KOPT-K1 (cell line): ENCODE measurements around the gene EIF4EBP3.
"Not testable (repeated sequence)": the region's sequence is repeated elsewhere in the genome, so short reads cannot be mapped to it uniquely, and the experiment has no call there.

ENCODE experiments used
- H3K27ac ChIP-seq: fragments of 200-600 bp; sonication (generic); 2 replicates; pipeline ENCODE4 v1.5.1; 2016; ENCODE audit warnings: antibody characterized with exemption, mild to moderate bottlenecking, low read depth, low read length; ENCODE audit not compliant: poor library complexity, severe bottlenecking
- H3K36me3 ChIP-seq: fragments of 200-600 bp; sonication (generic); 2 replicates; pipeline ENCODE4 v1.5.1; 2017; ENCODE audit warnings: antibody characterized with exemption, mild to moderate bottlenecking, low read length, moderate library complexity; ENCODE audit not compliant: insufficient read depth
- H3K9me3 ChIP-seq: fragments of 200-600 bp; sonication (generic); 2 replicates; pipeline ENCODE4 v1.5.1; 2017; ENCODE audit warnings: antibody characterized with exemption, low read length, mild to moderate bottlenecking; ENCODE audit not compliant: insufficient read depth, poor library complexity, severe bottlenecking

The EIF4EBP3 gene

DNA sequence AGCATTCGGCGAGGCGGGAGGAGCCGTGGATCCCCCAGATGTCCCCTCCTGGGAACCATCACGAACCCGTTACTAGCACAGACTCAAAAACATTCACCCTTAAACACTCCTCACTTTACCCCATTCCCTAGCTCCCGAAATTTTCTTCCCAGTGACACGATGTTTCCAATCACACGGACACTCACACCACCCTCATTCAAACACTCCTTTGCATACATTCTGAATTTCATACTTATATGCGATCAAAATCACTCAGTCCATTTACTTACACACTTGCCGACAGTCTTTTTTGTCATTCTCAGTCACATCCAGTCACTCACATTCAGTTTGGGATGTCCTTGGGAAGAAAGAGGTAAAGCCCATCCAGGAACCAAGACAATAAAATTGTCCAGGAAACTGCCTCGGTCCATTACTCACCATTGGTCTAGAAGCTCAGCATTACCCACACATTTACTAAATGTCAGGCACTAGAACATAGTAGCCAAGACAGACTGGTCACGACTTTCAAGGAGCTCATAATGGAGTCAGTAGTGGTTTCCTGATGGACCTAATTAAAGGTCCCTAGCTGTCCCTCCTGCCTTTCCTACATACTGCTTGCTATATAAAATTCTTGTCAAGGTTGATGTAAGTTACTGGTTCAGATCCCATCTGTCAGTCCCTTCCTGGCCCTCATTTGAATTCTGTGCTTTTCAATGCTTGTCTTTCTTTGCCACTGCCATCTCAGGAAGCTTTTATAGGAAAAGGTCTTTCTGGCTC lies 17.7 kb downstream of the EIF4EBP3 start:
- H3K27ac ChIP-seq = peak overlapping the region; percentile 66

DNA sequence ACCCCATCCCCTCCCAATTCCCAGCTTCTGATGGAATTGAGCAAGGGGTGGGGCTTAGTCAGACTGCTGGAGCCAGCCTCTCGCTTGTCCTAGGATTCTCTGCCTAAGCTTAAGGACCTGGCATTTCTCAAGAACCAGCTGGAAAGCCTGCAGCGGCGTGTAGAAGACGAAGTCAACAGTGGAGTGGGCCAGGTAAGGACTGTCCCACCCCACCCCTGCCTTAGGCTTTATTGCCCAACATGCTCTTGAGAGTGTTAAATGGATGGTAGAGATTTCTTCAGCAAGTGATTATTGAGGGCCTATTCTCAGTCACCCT lies 18.3 kb downstream of the EIF4EBP3 start:
- H3K27ac ChIP-seq = no peak overlapping the region
- H3K36me3 ChIP-seq = peaks cover 41% of the 10 kb centered on the region
- no peaks in the 10 kb centered on the region for H3K9me3 ChIP-seq

More for the DNA sequence above, 17.7 kb downstream of the EIF4EBP3 start:
- H3K36me3 ChIP-seq = peaks cover 35% of the 10 kb centered on the region
- no peaks in the 10 kb centered on the region for H3K9me3 ChIP-seq

DNA sequence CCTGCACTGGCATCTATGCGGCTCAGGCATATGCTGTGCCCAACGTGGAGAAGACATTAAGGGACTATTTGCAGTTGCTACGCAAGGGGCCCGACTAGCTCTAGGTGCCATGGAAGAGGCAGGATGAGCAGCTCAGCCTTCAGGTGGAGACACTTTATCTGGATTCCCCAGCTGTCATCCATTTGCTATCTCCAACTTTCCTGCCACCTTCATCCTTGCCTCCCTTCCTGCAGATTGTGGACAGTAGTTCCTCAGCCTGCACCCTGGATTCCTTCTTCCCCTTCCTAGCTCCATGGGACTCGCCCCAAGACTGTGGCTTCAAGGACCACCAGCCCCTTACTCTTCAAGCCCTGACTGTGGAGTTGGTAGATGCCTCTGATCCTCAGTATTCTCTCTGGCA lies 19.2 kb downstream of the EIF4EBP3 start:
- peaks cover 42% of the 10 kb centered on the region for H3K36me3 ChIP-seq
- no peak overlapping the region for H3K27ac ChIP-seq
- no peaks in the 10 kb centered on the region for H3K9me3 ChIP-seq

DNA sequence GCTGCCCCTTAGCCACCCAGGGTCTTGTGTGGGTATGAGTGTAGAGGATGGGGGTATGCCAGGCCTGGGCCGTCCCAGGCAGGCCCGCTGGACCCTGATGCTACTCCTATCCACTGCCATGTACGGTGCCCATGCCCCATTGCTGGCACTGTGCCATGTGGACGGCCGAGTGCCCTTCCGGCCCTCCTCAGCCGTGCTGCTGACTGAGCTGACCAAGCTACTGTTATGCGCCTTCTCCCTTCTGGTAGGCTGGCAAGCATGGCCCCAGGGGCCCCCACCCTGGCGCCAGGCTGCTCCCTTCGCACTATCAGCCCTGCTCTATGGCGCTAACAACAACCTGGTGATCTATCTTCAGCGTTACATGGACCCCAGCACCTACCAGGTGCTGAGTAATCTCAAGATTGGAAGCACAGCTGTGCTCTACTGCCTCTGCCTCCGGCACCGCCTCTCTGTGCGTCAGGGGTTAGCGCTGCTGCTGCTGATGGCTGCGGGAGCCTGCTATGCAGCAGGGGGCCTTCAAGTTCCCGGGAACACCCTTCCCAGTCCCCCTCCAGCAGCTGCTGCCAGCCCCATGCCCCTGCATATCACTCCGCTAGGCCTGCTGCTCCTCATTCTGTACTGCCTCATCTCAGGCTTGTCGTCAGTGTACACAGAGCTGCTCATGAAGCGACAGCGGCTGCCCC lies 19.8 kb downstream of the EIF4EBP3 start:
- no peaks in the 10 kb centered on the region for H3K9me3 ChIP-seq

DNA sequence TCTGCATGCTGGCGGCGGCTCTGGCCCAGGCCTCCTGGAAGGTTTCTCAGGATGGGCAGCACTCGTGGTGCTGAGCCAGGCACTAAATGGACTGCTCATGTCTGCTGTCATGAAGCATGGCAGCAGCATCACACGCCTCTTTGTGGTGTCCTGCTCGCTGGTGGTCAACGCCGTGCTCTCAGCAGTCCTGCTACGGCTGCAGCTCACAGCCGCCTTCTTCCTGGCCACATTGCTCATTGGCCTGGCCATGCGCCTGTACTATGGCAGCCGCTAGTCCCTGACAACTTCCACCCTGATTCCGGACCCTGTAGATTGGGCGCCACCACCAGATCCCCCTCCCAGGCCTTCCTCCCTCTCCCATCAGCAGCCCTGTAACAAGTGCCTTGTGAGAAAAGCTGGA lies 20.4 kb downstream of the EIF4EBP3 start:
- Histone ChIP-seq H3K9me3 (no peaks in the 10 kb centered on the region), H3K27ac (no peak overlapping the region), H3K36me3 (peaks cover 42% of the 10 kb centered on the region)

More for the DNA sequence above, 19.8 kb downstream of the EIF4EBP3 start:
- Histone ChIP-seq H3K27ac (no peak overlapping the region), H3K36me3 (peaks cover 42% of the 10 kb centered on the region)

DNA sequence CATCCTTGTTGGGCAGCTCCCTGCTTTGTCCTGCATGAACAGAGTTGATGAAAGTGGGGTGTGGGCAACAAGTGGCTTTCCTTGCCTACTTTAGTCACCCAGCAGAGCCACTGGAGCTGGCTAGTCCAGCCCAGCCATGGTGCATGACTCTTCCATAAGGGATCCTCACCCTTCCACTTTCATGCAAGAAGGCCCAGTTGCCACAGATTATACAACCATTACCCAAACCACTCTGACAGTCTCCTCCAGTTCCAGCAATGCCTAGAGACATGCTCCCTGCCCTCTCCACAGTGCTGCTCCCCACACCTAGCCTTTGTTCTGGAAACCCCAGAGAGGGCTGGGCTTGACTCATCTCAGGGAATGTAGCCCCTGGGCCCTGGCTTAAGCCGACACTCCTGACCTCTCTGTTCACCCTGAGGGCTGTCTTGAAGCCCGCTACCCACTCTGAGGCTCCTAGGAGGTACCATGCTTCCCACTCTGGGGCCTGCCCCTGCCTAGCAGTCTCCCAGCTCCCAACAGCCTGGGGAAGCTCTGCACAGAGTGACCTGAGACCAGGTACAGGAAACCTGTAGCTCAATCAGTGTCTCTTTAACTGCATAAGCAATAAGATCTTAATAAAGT lies 21.1 kb downstream of the EIF4EBP3 start:
- Histone ChIP-seq H3K9me3 (no peaks in the 10 kb centered on the region), H3K27ac (no peak overlapping the region), H3K36me3 (peaks cover 42% of the 10 kb centered on the region)

DNA sequence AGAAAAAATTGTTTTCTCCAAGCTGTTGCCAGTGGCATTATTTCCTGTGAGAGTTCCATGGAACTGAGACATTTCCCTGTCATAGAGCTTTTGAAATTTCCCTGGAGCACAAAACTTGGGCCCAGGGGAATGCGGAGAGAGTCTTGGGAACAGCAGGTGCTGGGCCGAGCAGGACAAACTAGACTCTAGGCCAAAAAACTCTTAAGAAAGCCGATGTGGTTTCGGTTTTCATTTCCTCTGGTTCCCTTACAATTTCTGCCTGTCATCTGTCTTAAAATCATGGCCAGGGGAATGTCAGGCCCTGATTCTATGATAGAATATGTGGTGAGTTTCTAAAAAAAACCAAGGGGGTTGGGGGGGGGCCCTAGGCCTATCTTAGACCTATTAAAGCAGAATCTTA lies 21.7 kb downstream of the EIF4EBP3 start:
- Histone ChIP-seq H3K9me3 (no peaks in the 10 kb centered on the region), H3K27ac (no peak overlapping the region), H3K36me3 (peaks cover 42% of the 10 kb centered on the region)

DNA sequence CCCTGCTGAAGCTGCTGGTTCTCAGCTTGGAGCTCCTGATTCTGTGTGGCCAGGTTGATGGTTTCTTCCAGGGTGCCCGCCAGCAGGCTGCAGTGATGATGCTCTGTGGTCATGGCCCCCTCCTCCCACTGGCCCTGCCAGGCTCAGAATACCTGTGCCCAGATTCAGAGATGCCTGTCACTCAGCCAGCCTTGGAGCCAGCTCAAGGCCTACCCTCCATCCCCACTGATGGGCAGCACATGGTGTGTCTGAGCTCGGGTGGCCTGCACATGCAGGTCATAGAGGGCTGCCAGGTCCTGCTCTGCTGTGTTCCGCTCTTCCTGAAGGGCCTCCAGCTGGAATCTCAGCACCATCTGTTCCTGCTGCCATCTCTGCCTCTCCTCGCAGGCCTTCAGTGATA lies 22.6 kb downstream of the EIF4EBP3 start:
- H3K36me3 ChIP-seq = peaks cover 42% of the 10 kb centered on the region
- H3K9me3 ChIP-seq = no peaks in the 10 kb centered on the region
- H3K27ac ChIP-seq = no peak overlapping the region

DNA sequence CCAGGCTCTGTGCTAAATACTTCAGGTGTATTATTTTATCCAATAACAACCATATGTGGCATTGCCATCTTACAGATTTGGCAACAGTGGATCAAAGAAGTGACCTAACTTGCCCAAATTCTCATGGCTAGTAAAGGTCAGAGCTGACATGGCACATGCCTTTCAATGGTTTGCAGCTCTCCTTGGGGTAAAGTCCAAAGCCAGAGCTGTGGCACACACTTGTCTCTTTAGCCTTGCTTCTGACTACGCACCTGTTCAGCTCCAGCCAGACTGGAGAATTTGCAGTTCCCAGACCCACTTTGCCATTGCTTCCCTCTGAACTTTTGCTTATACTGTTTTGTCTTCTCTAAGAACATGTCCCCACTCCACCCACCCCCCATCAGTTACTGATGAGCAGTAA lies 23.0 kb downstream of the EIF4EBP3 start:
- H3K36me3 ChIP-seq = peaks cover 42% of the 10 kb centered on the region
- H3K27ac ChIP-seq = no peak overlapping the region
- no peaks in the 10 kb centered on the region for H3K9me3 ChIP-seq

DNA sequence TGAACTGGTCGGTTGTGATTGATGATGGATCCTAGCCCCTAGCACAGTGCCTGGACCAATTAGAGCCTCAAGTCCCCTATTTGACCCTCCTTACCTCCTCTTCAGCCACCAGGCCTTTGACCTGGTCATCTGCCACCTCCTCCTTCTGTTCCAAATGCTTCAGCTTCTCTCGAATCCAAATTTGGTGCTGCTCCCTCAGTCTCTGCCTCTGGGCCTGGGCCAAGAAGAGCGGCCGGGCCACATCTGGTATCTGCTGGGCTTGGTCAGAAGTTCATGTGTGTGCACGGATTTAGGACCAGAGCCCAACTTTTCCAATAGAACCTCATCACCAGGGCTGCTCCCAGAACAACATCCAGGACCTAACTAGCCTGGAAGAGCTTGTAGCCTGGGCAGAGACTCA lies 23.6 kb downstream of the EIF4EBP3 start:
- Histone ChIP-seq H3K27ac (no peak overlapping the region), H3K9me3 (no peaks in the 10 kb centered on the region), H3K36me3 (peaks cover 38% of the 10 kb centered on the region)

DNA sequence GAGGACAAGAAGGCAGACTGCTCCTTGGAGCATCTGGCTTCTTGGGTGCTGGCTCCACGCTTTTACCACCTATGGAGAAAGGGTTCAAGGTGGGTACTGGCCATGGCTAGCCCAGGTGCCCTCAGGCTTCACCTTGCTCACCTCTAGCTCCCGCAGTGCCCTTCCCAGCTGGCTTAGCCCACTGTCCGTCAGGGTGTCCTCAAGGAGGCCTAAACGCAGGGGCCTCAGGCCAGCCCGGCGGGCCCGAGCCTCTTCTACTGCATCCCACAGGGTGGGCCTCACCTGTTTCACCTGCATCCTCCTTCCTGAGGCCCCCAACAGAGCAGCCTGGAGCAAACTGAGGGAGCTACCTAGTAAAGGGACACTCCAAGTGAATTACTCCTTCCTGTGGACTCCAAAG lies 26.2 kb downstream of the EIF4EBP3 start:
- Histone ChIP-seq H3K27ac (no peak overlapping the region), H3K36me3 (peaks cover 12% of the 10 kb centered on the region), H3K9me3 (no peaks in the 10 kb centered on the region)

DNA sequence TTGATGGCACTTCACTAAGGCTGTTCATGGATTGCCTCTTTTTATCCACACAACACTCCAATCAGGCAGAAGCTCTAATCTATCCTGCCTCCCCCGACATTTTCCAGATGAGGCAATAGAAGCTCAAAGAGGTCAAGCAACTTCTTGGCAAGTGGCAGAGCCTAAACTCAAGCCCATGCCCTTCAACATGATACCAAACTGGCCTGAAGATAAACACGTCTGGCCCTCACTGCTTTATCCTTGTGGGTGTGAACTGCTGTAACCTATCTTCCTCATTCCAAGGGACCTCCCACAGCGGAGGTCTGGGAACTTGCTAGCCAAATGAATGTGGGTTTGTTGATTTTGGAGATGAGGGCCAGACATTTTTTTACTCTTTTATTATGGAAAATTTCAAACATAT lies 26.7 kb downstream of the EIF4EBP3 start:
- H3K36me3 ChIP-seq = peaks cover 11% of the 10 kb centered on the region; the same call in 1 of the 2 replicates
- H3K27ac ChIP-seq = no peak overlapping the region
- no peaks in the 10 kb centered on the region for H3K9me3 ChIP-seq

DNA sequence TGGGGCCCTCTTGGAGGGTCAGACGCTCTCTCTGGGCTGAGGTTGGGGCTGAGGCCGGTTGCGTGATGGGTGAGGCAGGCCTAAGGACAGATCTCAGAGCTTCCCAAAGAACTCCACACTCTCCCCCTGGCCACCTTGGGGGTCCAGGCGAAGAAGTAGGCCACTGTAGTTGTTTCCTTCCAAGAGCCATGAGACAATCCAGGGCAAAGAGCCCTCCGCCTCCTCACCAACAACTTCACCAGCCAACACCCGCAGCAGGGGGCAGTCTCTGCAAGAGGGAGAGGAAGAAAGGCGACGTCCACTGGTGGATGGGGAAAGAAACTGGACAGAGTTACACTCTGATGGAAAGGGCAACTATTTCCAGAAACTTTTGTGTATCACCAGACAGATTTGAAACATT lies 27.8 kb downstream of the EIF4EBP3 start:
- H3K36me3 ChIP-seq = peaks cover 6% of the 10 kb centered on the region; the same call in 1 of the 2 replicates
- no peak overlapping the region for H3K27ac ChIP-seq

DNA sequence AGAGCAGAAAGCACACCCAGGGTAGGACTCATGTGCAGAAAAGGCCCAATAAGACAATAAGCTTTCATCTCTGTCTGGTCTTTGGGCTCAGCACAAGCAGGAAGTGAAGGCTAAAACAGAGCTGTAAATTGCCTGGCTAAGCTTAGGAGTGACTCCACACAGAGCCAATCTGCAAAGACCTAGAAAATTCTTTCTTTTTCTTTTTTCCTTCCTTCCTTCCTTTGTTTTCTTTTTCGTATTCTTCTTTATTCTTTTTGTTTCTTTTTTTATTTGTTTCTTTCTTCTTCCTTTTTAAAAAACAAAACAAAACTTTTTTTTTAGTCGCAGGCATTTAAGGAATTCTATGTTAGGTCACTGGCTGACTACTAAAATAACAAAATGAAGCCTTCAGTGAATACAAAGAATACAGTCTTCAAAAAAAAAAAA lies 29.3 kb downstream of the EIF4EBP3 start:
- Histone ChIP-seq H3K9me3 (no peaks in the 10 kb centered on the region), H3K27ac (no peak overlapping the region), H3K36me3 (no peaks in the 10 kb centered on the region)

More for the DNA sequence above, 27.8 kb downstream of the EIF4EBP3 start:
- H3K9me3 ChIP-seq = no peaks in the 10 kb centered on the region

DNA sequence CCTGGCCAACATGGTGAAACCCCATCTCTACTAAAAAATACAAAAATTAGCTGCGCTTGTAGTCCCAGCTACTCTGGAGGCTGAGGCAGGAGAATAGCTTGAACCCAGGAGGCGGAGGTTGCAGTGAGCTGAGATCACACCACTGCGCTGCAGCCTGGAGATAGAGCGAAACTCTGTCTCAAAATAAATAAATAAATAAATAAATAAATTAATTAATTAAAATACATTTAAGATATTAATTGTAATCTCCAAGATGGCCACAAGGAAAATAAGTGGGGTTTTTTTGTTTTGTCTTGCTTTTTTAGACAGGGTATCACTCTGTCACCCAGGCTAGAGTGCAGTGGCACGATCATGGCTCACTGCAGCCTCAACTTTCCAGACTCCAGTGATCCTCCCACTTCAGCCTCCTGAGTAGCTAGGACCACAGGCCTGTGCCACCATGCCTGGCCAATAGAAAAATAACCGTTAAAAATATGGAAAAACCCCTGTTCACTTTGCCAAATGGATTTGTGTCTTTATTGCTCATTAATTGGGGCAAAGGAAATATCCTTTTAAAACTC lies 31.8 kb downstream of the EIF4EBP3 start:
- H3K27ac ChIP-seq, H3K9me3 ChIP-seq, H3K36me3 ChIP-seq: not testable (repeated sequence)
